Measurements from ENCODE around the gene ANO6.
A peak's percentile ranks its signal among the peaks of the same experiment; 100 is the strongest.

Gene ANO6

DNA sequence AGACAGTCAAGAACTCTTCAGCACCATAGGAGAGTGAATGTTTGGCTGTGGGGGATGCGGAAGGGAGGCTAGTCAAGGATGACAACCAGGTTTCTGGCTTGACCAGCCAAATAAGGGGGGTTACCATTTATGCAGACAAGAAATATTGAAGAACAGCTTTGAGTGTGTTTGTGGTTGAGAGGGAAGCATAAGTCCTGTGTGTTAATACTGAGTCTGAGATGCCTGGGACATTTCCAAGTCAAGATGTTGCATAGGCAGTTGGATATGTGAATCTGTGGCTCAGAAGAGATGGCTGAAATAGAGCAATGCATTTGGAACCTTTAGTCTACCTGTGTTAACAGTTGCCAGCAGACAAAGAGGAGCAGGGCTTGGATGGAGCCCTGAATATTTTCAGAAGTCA lies 66.1 kb downstream of the ANO6 start:
- no peaks in the 10 kb centered on the region for H3K9me3 Mint-ChIP-seq
- H3K27me3 Mint-ChIP-seq (ENCODE audit: low read depth) = no peaks in the 10 kb centered on the region
- peaks cover 40% of the 10 kb centered on the region for H3K4me1 Mint-ChIP-seq
- no peak overlapping the region for H3K27ac Mint-ChIP-seq
- H3K4me3 Mint-ChIP-seq = no peak overlapping the region
- H3K36me3 Mint-ChIP-seq (ENCODE audit: low read depth) = peaks cover 20% of the 10 kb centered on the region
- TF ChIP-seq, protein P1, sequence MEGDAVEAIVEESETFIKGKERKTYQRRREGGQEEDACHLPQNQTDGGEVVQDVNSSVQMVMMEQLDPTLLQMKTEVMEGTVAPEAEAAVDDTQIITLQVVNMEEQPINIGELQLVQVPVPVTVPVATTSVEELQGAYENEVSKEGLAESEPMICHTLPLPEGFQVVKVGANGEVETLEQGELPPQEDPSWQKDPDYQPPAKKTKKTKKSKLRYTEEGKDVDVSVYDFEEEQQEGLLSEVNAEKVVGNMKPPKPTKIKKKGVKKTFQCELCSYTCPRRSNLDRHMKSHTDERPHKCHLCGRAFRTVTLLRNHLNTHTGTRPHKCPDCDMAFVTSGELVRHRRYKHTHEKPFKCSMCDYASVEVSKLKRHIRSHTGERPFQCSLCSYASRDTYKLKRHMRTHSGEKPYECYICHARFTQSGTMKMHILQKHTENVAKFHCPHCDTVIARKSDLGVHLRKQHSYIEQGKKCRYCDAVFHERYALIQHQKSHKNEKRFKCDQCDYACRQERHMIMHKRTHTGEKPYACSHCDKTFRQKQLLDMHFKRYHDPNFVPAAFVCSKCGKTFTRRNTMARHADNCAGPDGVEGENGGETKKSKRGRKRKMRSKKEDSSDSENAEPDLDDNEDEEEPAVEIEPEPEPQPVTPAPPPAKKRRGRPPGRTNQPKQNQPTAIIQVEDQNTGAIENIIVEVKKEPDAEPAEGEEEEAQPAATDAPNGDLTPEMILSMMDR (IDR thresholded peaks at IDR 0.05; ENCODE audit: unreplicated experiment in 3 of 3) = no peak

GRCh38 chr12:45282411-45282810 lies 66.5 kb downstream of the ANO6 start:
- Mint-ChIP-seq H3K4me1 (peaks cover 36% of the 10 kb centered on the region), H3K27me3 (ENCODE audit: low read depth) (no peaks in the 10 kb centered on the region), H3K9me3 (no peaks in the 10 kb centered on the region), H3K27ac (no peak overlapping the region), H3K36me3 (ENCODE audit: low read depth) (peaks cover 20% of the 10 kb centered on the region), H3K4me3 (no peak overlapping the region)
- TF ChIP-seq, protein P1 (IDR thresholded peaks at IDR 0.05; ENCODE audit: unreplicated experiment in 3 of 3) = no peak

DNA sequence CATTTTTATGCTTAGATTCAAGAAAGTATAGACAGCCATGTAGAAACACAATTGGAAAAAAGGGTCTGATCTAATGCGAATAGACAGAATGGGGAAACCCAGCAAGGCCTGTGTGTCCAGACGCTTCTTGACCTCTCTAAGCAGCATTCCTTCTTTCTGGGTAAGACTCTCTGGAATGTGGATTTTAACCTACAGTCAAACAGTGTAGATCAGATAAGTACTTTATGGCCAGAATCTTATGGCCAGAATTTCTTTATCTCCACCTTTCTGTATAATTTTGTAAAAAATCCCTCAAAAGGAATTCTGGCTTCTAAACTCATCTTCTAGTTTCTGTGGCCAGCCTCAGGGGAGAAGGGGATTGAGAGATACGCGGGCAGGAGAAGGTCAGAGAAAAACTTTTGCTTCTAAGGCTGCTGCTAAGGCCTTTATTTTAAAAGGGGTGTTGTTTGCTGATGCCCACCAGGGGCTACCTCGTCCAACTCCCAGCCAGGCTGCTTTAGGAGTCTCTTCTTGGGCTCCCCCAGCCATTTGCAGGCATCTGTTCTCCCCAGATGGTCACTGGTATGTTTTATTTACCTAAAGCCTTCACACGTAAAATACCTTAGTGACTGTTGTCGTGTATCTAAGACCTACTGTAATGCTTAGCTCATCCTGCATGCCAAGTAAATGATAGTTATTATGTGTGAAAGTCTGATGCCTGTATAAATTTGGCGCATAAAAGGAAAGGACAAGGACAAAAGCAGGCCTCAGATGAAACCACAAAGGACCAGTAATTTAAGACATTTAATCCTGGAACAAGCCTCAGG lies 68.4 kb downstream of the ANO6 start:
- Mint-ChIP-seq H3K27me3 (ENCODE audit: low read depth) (no peaks in the 10 kb centered on the region), H3K9me3 (no peaks in the 10 kb centered on the region)
- TF ChIP-seq, protein P1 (IDR thresholded peaks at IDR 0.05; ENCODE audit: unreplicated experiment in 3 of 3) = no peak

DNA sequence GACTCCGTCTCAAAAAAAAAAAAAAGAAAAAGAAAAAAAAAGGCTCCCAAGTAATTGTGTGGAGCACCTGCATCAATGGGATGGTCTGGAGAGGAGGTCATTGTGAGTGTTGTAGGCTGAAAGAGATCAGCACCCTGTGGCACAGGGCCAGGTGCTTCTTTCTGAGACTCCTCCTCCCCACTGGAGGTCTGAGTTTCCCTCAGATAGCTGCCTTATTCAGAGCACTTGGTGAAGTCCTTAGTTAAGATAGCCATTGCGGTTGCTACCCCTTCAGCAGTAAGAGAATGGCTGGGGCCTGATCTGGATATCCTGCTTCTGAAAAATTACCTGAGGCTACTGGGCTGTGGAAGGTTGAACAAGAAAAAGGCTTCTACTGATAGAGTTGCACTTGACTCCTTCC lies 69.8 kb downstream of the ANO6 start:
- Mint-ChIP-seq H3K9me3 (no peaks in the 10 kb centered on the region), H3K36me3 (ENCODE audit: low read depth) (peaks cover 20% of the 10 kb centered on the region), H3K27ac (no peak overlapping the region), H3K4me1 (peaks cover 28% of the 10 kb centered on the region), H3K4me3 (no peak overlapping the region), H3K27me3 (ENCODE audit: low read depth) (no peaks in the 10 kb centered on the region)
- TF ChIP-seq, protein P1 (IDR thresholded peaks at IDR 0.05; ENCODE audit: unreplicated experiment in 3 of 3) = no peak

More for the DNA sequence above, 68.4 kb downstream of the ANO6 start:
- no peak overlapping the region for H3K4me3 Mint-ChIP-seq
- H3K27ac Mint-ChIP-seq = peak overlapping the region; percentile 24 to 80 (median 66)
- H3K4me1 Mint-ChIP-seq = peaks cover 35% of the 10 kb centered on the region
- peaks cover 20% of the 10 kb centered on the region for H3K36me3 Mint-ChIP-seq (ENCODE audit: low read depth)

GRCh38 chr12:45286621-45287020 lies 70.7 kb downstream of the ANO6 start:
- Mint-ChIP-seq H3K4me1 (peaks cover 26% of the 10 kb centered on the region), H3K27me3 (ENCODE audit: low read depth) (no peaks in the 10 kb centered on the region), H3K27ac (no peak overlapping the region), H3K9me3 (no peaks in the 10 kb centered on the region), H3K36me3 (ENCODE audit: low read depth) (peaks cover 15% of the 10 kb centered on the region), H3K4me3 (no peak overlapping the region)
- TF ChIP-seq, protein P1 (IDR thresholded peaks at IDR 0.05; ENCODE audit: unreplicated experiment in 3 of 3) = no peak
